Liver (tissue), 9 donors: ENCODE data around the gene NAIF1. TPM values are rescaled to one million over a fixed set of nuclear protein-coding genes. Genes with fewer than 3 reads are reported as not detected.

Experiments
- DNase-seq: peaks from one replicate; pipeline ENCODE4 v3.0.0-alpha.2; 2017; ENCODE audit warnings: low spot score
- H3K27ac ChIP-seq, 2 donors: one replicate each; pipeline ENCODE4 v1.7.0; 2013; ENCODE audit warnings: inconsistent platforms in 2 of 2, low read length in 2 of 2, control low read depth in 1 of 2, low read depth in 1 of 2, mild to moderate bottlenecking in 1 of 2
- H3K27me3 ChIP-seq, 4 donors: one replicate each; pipeline versions ENCODE4 v1.6.1 to v1.7.0; 2013; ENCODE audit warnings: low read length in 3 of 4, inconsistent platforms in 1 of 4, mild to moderate bottlenecking in 1 of 4, moderate library complexity in 1 of 4; ENCODE audit not compliant: control insufficient read depth in 4 of 4, insufficient read depth in 4 of 4
- H3K36me3 ChIP-seq, 4 donors: one replicate each; pipeline versions ENCODE4 v1.6.1 to v1.7.0; 2013; ENCODE audit warnings: low read length in 3 of 4, mild to moderate bottlenecking in 3 of 4, low read depth in 1 of 4, moderate library complexity in 1 of 4; ENCODE audit not compliant: control insufficient read depth in 4 of 4, insufficient read depth in 3 of 4
- H3K4me1 ChIP-seq, 4 donors: one replicate each; pipeline versions ENCODE4 v1.6.1 to v1.7.0; 2013; ENCODE audit warnings: low read length in 3 of 4, mild to moderate bottlenecking in 3 of 4, moderate library complexity in 1 of 4; ENCODE audit not compliant: control insufficient read depth in 4 of 4, insufficient read depth in 4 of 4
- H3K4me3 ChIP-seq, 3 donors: one replicate each; pipeline versions ENCODE4 v1.6.1 to v1.7.0; 2013; ENCODE audit warnings: low read length in 3 of 3, control low read depth in 1 of 3, low read depth in 1 of 3, mild to moderate bottlenecking in 1 of 3
- H3K9ac ChIP-seq, 2 donors: one replicate each; pipeline ENCODE4 v1.7.0; 2013; ENCODE audit warnings: low read length in 2 of 2, mild to moderate bottlenecking in 2 of 2, moderate library complexity in 2 of 2, control low read depth in 1 of 2, low read depth in 1 of 2
- H3K9me3 ChIP-seq, 4 donors: one replicate each; pipeline versions ENCODE4 v1.6.1 to v1.7.0; 2013; ENCODE audit warnings: low read length in 3 of 4; ENCODE audit not compliant: control insufficient read depth in 4 of 4
- EGR1 ChIP-seq, 2 donors: IDR thresholded peaks; 2 replicates each; pipeline ENCODE4 v1.6.1; 2016 to 2018; ENCODE audit warnings: antibody characterized with exemption in 2 of 2, low read depth in 2 of 2
- FOXA1 ChIP-seq: IDR thresholded peaks from 2 replicates; pipeline ENCODE4 v1.6.1; 2016; ENCODE audit warnings: antibody characterized with exemption
- FOXA2 ChIP-seq: IDR thresholded peaks from 2 replicates; pipeline ENCODE4 v1.6.1; 2016; ENCODE audit warnings: antibody characterized with exemption
- GABPA ChIP-seq, 2 donors: IDR thresholded peaks in 1 of 2; conservative IDR thresholded peaks in 1 of 2; 2 replicates each; pipeline ENCODE4 v1.6.1; 2016; ENCODE audit warnings: antibody characterized with exemption in 2 of 2, mild to moderate bottlenecking in 1 of 2, moderate library complexity in 1 of 2
- HNF4G ChIP-seq: IDR thresholded peaks from 2 replicates; pipeline ENCODE4 v1.6.1; 2016; ENCODE audit warnings: antibody characterized with exemption
- JUND ChIP-seq, 2 donors: IDR thresholded peaks; 2 replicates each; pipeline ENCODE4 v1.6.1; 2016; ENCODE audit warnings: antibody characterized with exemption in 2 of 2
- NR2F2 ChIP-seq: IDR thresholded peaks from 2 replicates; pipeline ENCODE4 v1.6.1; 2016; ENCODE audit warnings: antibody characterized with exemption
- RAD21 ChIP-seq, 2 donors: IDR thresholded peaks; 2 replicates each; pipeline ENCODE4 v1.6.1; 2016; ENCODE audit warnings: antibody characterized with exemption in 2 of 2, mild to moderate bottlenecking in 2 of 2
- SP1 ChIP-seq: IDR thresholded peaks from 2 replicates; pipeline ENCODE4 v1.6.1; 2018; ENCODE audit warnings: antibody characterized with exemption, mild to moderate bottlenecking
- TAF1 ChIP-seq: conservative IDR thresholded peaks from 2 replicates; pipeline ENCODE4 v1.6.1; 2016; ENCODE audit warnings: antibody characterized with exemption, mild to moderate bottlenecking
- YY1 ChIP-seq: IDR thresholded peaks from 2 replicates; pipeline ENCODE4 v1.6.1; 2016; ENCODE audit warnings: antibody characterized with exemption, mild to moderate bottlenecking
- WGBS: extraction: QIAGEN DNeasy Blood & Tissue Kit; methylation state at CpG from one replicate; pipeline ENCODE4 v1.1.7; 2013; 5-methylcytosine and 5-hydroxymethylcytosine counted together
- polyA plus RNA-seq, 2 donors: library from polyadenylated mRNA; stranded (reverse) in 1 of 2; unstranded in 1 of 2; fragments of 200-250 nt in 1 of 2; fragments of >200 nt in 1 of 2; fragmentation: Nextera tagmentation in 1 of 2; extraction: Ambion mirVana in 1 of 2; gene quantifications; one replicate each; pipeline versions ENCODE4 v1.2.1 to v1.2.3, GENCODE V29; 2013 to 2015
- total RNA-seq, 2 donors: library from RNA; depleted of rRNA; stranded (reverse); fragments of >200 nt; gene quantifications; one replicate each; pipeline ENCODE4 v1.2.3, GENCODE V29; 2014
- TF ChIP-seq, protein P1 (sequence below): fragments of 150-350 bp; IDR thresholded peaks from 2 replicates; pipeline ENCODE4 v1.5.1; 2017; ENCODE audit warnings: improper control_type of control experiment, low read depth, low read length; ENCODE audit not compliant: missing input control
- TF ChIP-seq, protein P2 (sequence below): IDR thresholded peaks from 2 replicates; pipeline ENCODE4 v1.6.1; 2016; ENCODE audit warnings: antibody characterized with exemption, mild to moderate bottlenecking
- TF ChIP-seq, protein P3 (sequence below): IDR thresholded peaks from 2 replicates; pipeline ENCODE4 v1.6.1; 2016; ENCODE audit warnings: antibody characterized with exemption
- TF ChIP-seq, protein P4 (sequence below): IDR thresholded peaks from 2 replicates; pipeline ENCODE4 v1.6.1; 2016; ENCODE audit warnings: antibody characterized with exemption
- TF ChIP-seq, protein P5 (sequence below): IDR thresholded peaks from 2 replicates; pipeline ENCODE4 v1.6.1; 2016; ENCODE audit warnings: antibody characterized with exemption
- donor health status: healthy.
- donor health status: healthy.
- donor health status: healthy.
- donor health status: healthy.
- donor health status: healthy.

The NAIF1 gene
- total and polyA plus RNA-seq, 4 donors: 2.5 to 6.5 (median 4.7) TPM

DNA sequence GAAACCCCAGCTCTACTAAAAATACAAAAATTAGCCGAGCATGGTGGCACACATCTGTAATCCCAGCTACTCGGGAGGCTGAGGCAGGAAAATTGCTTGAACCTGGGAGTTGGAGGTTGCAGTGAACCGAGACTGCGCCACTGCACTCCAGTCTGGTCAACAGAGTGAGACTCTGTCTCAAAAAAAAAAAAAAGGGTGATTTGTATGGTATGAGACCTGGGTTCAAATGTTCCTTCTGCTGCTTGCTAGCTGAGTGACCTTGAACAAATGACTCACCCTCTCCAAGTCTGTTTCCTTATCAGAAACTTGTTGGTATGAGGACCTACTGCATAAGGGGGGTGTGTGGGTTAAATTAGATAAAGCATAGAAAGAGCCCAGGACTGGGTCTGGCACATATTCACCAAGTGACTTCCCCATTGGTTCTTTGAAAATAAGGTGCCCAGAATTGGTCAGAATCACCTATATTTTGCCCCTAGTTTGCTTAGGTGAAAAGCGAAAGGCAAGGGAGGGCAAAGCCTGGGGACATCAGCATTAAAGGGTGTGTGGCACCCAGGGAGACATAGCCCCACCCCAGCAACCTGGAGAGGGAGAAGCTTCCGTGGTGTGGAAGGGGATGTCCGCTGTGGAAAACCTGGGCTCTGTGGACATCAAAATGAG, 10.9 kb upstream of the NAIF1 start:
- Histone ChIP-seq H3K9ac (no peak overlapping the region), H3K27ac (no peak overlapping the region), H3K9me3 (no peaks in the 10 kb centered on the region), H3K4me1 (peaks cover 7 to 30% (median 23%) of the 10 kb centered on the region in 4 donors), H3K4me3 (no peak overlapping the region), H3K27me3 (no peaks in the 10 kb centered on the region), H3K36me3 (no peaks in the 10 kb centered on the region)
- 91% methylated on average over 7 of the region's 7 CpGs for WGBS
- TF ChIP-seq FOXA2: no peak
- no peak for TF ChIP-seq FOXA1
- no peak for TF ChIP-seq GABPA (IDR thresholded peaks at IDR 0.05 in 1 of 2, conservative IDR thresholded peaks at IDR 0.05 in 1 of 2)
- TF ChIP-seq, protein P1, sequence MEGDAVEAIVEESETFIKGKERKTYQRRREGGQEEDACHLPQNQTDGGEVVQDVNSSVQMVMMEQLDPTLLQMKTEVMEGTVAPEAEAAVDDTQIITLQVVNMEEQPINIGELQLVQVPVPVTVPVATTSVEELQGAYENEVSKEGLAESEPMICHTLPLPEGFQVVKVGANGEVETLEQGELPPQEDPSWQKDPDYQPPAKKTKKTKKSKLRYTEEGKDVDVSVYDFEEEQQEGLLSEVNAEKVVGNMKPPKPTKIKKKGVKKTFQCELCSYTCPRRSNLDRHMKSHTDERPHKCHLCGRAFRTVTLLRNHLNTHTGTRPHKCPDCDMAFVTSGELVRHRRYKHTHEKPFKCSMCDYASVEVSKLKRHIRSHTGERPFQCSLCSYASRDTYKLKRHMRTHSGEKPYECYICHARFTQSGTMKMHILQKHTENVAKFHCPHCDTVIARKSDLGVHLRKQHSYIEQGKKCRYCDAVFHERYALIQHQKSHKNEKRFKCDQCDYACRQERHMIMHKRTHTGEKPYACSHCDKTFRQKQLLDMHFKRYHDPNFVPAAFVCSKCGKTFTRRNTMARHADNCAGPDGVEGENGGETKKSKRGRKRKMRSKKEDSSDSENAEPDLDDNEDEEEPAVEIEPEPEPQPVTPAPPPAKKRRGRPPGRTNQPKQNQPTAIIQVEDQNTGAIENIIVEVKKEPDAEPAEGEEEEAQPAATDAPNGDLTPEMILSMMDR: no peak
- TF ChIP-seq EGR1 (IDR thresholded peaks at IDR 0.05; ENCODE audit: low read depth in 2 of 2): no peak
- TF ChIP-seq, protein P2, sequence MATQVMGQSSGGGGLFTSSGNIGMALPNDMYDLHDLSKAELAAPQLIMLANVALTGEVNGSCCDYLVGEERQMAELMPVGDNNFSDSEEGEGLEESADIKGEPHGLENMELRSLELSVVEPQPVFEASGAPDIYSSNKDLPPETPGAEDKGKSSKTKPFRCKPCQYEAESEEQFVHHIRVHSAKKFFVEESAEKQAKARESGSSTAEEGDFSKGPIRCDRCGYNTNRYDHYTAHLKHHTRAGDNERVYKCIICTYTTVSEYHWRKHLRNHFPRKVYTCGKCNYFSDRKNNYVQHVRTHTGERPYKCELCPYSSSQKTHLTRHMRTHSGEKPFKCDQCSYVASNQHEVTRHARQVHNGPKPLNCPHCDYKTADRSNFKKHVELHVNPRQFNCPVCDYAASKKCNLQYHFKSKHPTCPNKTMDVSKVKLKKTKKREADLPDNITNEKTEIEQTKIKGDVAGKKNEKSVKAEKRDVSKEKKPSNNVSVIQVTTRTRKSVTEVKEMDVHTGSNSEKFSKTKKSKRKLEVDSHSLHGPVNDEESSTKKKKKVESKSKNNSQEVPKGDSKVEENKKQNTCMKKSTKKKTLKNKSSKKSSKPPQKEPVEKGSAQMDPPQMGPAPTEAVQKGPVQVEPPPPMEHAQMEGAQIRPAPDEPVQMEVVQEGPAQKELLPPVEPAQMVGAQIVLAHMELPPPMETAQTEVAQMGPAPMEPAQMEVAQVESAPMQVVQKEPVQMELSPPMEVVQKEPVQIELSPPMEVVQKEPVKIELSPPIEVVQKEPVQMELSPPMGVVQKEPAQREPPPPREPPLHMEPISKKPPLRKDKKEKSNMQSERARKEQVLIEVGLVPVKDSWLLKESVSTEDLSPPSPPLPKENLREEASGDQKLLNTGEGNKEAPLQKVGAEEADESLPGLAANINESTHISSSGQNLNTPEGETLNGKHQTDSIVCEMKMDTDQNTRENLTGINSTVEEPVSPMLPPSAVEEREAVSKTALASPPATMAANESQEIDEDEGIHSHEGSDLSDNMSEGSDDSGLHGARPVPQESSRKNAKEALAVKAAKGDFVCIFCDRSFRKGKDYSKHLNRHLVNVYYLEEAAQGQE: no peak
- TF ChIP-seq RAD21 (IDR thresholded peaks at IDR 0.05): no peak
- TF ChIP-seq, protein P3, sequence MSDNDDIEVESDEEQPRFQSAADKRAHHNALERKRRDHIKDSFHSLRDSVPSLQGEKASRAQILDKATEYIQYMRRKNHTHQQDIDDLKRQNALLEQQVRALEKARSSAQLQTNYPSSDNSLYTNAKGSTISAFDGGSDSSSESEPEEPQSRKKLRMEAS: no peak
- no peak for DNase-seq

DNA sequence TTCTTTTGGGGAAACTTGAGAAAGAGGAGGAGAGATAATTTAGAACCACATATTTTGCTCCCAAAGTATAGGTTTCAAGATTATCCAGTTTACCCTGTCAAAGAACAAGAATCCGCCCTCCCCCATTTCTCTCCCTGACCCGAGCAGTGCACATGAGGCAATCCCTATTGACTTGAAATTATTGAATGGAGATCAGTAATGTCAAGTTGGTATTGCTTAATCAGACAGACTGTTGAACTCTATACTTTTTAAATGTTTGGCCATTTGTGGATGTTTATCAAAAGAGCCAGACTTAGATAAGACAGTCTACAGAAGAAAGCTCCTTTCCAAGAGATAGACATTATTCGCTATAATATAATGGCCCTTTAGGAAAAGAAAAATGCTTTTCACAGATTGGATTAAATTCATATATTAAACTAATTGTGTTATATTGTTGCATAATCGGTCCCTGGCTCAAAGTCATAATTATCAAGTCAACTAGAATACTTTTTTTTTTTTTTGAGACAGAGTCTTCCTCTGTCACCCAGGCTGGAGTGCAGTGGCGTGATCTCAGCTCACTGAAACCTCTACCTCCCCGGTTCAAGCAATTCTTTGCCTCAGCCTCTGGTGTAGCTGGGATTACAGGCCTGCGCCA, 6.2 kb upstream of the NAIF1 start:
- no peaks in the 10 kb centered on the region for H3K27me3 ChIP-seq
- peaks cover 17 to 53% (median 39%) of the 10 kb centered on the region in 4 donors for H3K4me1 ChIP-seq
- H3K9me3 ChIP-seq: no peaks in the 10 kb centered on the region
- no peak overlapping the region for H3K4me3 ChIP-seq
- 43% methylated on average over 7 of the region's 7 CpGs for WGBS
- no peaks in the 10 kb centered on the region for H3K36me3 ChIP-seq
- DNase-seq: no peak
- peak overlapping the region; percentile 47 to 81 for H3K9ac ChIP-seq
- peak overlapping the region; percentile 71 to 87 for H3K27ac ChIP-seq
- peak; percentile 60 for TF ChIP-seq SP1
- TF ChIP-seq FOXA2: peak; percentile 83
- TF ChIP-seq, protein P2: no peak
- TF ChIP-seq RAD21 (IDR thresholded peaks at IDR 0.05): peak; percentile 35 to 37
- peak in 1 of 2 donors; percentile 56 for TF ChIP-seq GABPA (IDR thresholded peaks at IDR 0.05 in 1 of 2, conservative IDR thresholded peaks at IDR 0.05 in 1 of 2)
- peak; percentile 83 for TF ChIP-seq YY1
- TF ChIP-seq JUND (IDR thresholded peaks at IDR 0.05): peak; percentile 72 to 88
- peak in 1 of 2 donors; percentile 55 for TF ChIP-seq EGR1 (IDR thresholded peaks at IDR 0.05; ENCODE audit: low read depth in 2 of 2)
- TF ChIP-seq FOXA1: peak; percentile 87
- TF ChIP-seq NR2F2: peak; percentile 67
- TF ChIP-seq, protein P3: peak; percentile 75
- TF ChIP-seq, protein P4, sequence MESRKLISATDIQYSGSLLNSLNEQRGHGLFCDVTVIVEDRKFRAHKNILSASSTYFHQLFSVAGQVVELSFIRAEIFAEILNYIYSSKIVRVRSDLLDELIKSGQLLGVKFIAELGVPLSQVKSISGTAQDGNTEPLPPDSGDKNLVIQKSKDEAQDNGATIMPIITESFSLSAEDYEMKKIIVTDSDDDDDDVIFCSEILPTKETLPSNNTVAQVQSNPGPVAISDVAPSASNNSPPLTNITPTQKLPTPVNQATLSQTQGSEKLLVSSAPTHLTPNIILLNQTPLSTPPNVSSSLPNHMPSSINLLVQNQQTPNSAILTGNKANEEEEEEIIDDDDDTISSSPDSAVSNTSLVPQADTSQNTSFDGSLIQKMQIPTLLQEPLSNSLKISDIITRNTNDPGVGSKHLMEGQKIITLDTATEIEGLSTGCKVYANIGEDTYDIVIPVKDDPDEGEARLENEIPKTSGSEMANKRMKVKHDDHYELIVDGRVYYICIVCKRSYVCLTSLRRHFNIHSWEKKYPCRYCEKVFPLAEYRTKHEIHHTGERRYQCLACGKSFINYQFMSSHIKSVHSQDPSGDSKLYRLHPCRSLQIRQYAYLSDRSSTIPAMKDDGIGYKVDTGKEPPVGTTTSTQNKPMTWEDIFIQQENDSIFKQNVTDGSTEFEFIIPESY: peak; percentile 64
- peak; percentile 34 for TF ChIP-seq HNF4G
- no peak for TF ChIP-seq TAF1
- TF ChIP-seq, protein P5, sequence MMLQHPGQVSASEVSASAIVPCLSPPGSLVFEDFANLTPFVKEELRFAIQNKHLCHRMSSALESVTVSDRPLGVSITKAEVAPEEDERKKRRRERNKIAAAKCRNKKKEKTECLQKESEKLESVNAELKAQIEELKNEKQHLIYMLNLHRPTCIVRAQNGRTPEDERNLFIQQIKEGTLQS: peak; percentile 78
